Large intestine (tissue), 3 donors: ENCODE data around the gene CCNF. TPM values are rescaled to one million over a fixed set of nuclear protein-coding genes. Genes with fewer than 3 reads are reported as not detected.
A peak's percentile ranks its signal among the peaks of the same experiment; 100 is the strongest.

Experiments
- DNase-seq, 2 donors: peaks; one replicate each; pipeline versions ENCODE4 v3.0.0 to v3.0.0-alpha.2; 2013
- H3K27ac ChIP-seq: one replicate; pipeline ENCODE4 v1.5.1; 2013; ENCODE audit warnings: low read length
- H3K27me3 ChIP-seq: 2 replicates; pipeline ENCODE4 v1.6.1; 2013; ENCODE audit warnings: low read length; ENCODE audit not compliant: control insufficient read depth, insufficient read depth
- H3K36me3 ChIP-seq: 2 replicates; pipeline ENCODE4 v1.6.1; 2013; ENCODE audit warnings: low read length; ENCODE audit not compliant: control insufficient read depth, insufficient read depth
- H3K4me1 ChIP-seq: one replicate; pipeline ENCODE4 v1.6.1; 2013; ENCODE audit warnings: low read length; ENCODE audit not compliant: control insufficient read depth, insufficient read depth
- H3K4me3 ChIP-seq: one replicate; pipeline ENCODE4 v1.5.1; 2013; ENCODE audit warnings: low read length
- H3K9me3 ChIP-seq: one replicate; pipeline ENCODE4 v1.6.1; 2013; ENCODE audit warnings: mild to moderate bottlenecking, low read depth, low read length, moderate library complexity; ENCODE audit not compliant: control insufficient read depth
- WGBS: methylation state at CpG from one replicate; pipeline ENCODE4 v1.1.5; 2013; ENCODE audit warnings: low lambda C conversion rate; ENCODE audit not compliant: insufficient coverage; 5-methylcytosine and 5-hydroxymethylcytosine counted together
- polyA plus RNA-seq: library from polyadenylated mRNA; unstranded; fragments of 120-200 nt; gene quantifications from one replicate; pipeline ENCODE4 v1.2.1, GENCODE V29; 2013

The CCNF gene
- polyA plus RNA-seq, 1 donor: 6.4 TPM

DNA sequence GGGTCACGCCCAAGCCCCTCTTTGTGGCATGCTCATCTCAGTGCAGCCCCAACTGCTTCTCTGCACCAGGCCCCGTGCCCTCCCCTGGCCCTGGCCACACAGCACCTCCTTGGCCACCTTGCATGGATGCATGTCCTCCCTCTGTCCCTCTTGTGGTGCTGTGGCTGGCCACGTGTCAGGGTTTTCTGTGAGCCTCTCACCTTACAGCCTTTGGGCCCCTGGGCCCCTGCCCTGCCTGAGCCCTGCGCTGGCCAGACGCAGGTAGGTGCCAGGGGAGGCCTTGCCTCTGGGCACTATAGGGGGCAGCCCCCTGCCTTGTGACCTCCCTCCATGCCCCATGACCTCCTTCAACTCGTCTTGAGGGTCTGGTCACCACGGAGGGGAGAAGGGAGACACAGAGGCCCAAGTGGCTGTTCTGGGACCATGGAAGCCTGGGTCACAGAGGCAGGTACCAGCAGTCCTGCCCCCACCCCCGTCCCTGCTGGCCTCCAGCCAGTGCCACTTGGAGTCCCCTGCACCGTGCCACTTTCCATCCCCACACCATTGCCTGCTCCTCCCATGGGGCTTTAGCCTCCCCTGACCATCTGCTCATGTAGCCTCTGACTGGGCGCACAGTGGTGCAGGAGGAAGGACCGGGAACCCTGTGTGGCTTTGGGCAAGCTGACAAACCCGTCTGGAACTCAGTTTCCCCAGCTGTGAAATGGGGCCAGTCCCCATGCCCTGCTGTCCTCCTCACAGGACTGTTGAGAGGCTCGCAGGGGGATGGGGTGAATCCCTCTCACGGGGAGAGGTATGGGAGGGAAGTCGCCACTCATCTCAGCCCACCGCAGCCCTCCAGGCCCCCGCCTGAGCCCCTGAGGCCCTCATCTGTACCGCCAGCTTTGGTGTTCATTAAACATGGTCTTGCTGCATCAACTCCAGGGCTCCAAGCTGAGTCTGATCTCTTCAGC is 73.0 kb downstream of the CCNF start:
- Histone ChIP-seq H3K27me3 (no peaks in the 10 kb centered on the region), H3K4me3 (no peak overlapping the region), H3K4me1 (peaks cover 25% of the 10 kb centered on the region), H3K27ac (peak overlapping the region; percentile 48), H3K9me3 (no peaks in the 10 kb centered on the region), H3K36me3 (peaks cover 20% of the 10 kb centered on the region)
- DNase-seq: no peak
- no CpG with 5 or more reads among the region's 18 CpGs for WGBS

DNA sequence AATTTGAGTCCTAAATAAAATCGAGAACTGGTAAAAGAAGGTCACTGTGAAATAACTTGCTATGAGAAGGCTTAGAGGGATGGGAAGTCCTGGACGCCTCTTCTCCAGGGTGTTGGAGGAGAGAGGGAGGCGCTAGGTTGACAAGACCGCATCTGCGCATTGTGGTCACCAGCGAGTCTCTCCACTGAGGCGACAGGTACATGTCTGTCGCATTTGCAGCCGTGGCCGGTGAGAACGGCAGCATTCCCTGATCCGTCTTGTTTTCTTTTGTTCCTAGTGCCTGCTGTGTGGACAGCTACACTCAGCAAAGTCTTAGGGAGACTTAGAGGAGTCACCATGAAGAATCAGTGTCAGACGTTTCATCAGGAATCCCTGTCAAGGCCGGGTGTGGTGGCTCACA is 76.4 kb downstream of the CCNF start:
- Histone ChIP-seq H3K4me3 (no peak overlapping the region), H3K9me3 (no peaks in the 10 kb centered on the region), H3K27ac (no peak overlapping the region), H3K36me3 (no peaks in the 10 kb centered on the region), H3K4me1 (peaks cover 25% of the 10 kb centered on the region), H3K27me3 (no peaks in the 10 kb centered on the region)
- WGBS: 100% methylated on average over 1 of the region's 14 CpGs
- DNase-seq: no peak

DNA sequence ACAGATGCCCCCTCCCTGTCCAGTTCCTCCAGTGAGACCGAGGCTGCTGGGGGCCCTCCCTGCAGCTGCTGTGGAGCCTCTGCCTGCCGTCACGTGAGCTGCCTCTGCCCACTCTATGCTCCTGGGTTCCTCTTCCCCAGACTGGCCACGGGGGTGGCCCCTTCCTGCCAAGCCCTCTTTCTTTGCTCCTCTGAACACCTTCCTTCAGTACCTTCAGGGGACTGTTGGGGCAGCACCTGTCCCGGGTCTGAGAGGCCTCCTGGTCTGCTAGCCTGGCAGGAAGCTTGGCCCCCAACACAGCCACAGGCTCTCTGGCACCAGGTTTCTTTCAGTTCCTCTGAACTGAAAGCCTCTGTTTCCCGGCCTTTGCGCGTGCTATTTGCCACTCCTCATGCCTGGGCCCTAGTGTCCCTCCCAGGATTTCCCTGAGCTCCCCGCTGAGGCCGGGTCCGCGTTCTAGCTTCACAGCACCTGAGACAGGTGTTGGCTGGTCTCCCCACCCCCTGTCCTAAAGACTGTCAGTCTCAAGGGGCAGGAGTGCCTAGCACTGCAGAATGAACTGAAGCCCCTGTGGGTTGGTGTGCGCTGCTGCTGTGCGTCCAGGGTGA is 77.9 kb downstream of the CCNF start:
- H3K4me3 ChIP-seq: no peak overlapping the region
- no peaks in the 10 kb centered on the region for H3K27me3 ChIP-seq
- H3K27ac ChIP-seq: no peak overlapping the region
- H3K9me3 ChIP-seq: no peaks in the 10 kb centered on the region
- no peaks in the 10 kb centered on the region for H3K36me3 ChIP-seq
- DNase-seq: no peak
- WGBS: no CpG with 5 or more reads among the region's 14 CpGs
- peaks cover 24% of the 10 kb centered on the region for H3K4me1 ChIP-seq

DNA sequence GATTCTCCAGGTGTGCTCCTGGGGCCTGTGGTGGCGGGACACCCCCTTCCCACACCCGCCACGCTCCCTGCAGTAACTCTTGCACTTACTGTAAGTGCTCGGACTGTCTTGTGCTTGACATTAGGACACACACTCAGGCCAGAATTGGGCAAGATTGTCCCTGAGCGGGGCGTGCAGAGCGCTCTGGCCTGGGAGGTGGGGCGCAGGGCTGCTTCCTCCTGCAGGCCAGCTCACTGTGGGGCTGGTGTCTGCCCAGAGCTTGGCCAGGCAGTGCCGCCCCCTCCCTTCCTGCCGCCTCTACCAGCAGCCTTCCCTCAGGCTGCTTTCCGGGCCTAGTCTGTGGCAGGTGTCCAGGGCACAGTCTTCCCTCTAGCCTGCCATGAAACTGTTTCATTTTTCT is 78.4 kb downstream of the CCNF start:
- Histone ChIP-seq H3K36me3 (no peaks in the 10 kb centered on the region), H3K9me3 (no peaks in the 10 kb centered on the region), H3K27ac (no peak overlapping the region), H3K27me3 (no peaks in the 10 kb centered on the region), H3K4me3 (no peak overlapping the region), H3K4me1 (peaks cover 24% of the 10 kb centered on the region)
- no CpG with 5 or more reads among the region's 11 CpGs for whole genome bisulfite sequencing
- DNase-seq: no peak

Other genes starting within 250 kb of the CCNF start
- 0.96 TPM for gene CASKIN1, start 232.8 kb upstream of the CCNF start, polyA plus RNA-seq
- gene MLST8, start 224.0 kb upstream of the CCNF start, polyA plus RNA-seq: 40.0 TPM
- gene BRICD5, start 218.6 kb upstream of the CCNF start, polyA plus RNA-seq: 10.5 TPM
- 11.7 TPM for gene PGP, start 214.6 kb upstream of the CCNF start, polyA plus RNA-seq
- 18.4 TPM for gene E4F1, start 205.9 kb upstream of the CCNF start, polyA plus RNA-seq
- gene DNASE1L2, start 193.0 kb upstream of the CCNF start, polyA plus RNA-seq: 0.91 TPM
- gene ECI1, start 177.9 kb upstream of the CCNF start, polyA plus RNA-seq: 81.6 TPM
- gene RNPS1, start 161.3 kb upstream of the CCNF start, polyA plus RNA-seq: 172 TPM
- gene ABCA3, start 88.7 kb upstream of the CCNF start, polyA plus RNA-seq: 4.7 TPM
- 6.4 TPM for gene TEDC2, start 30.7 kb downstream of the CCNF start, polyA plus RNA-seq
- gene NTN3, start 41.9 kb downstream of the CCNF start, polyA plus RNA-seq: 0.75 TPM
- gene TBC1D24, start 45.7 kb downstream of the CCNF start, polyA plus RNA-seq: 15.1 TPM
- 246 TPM for gene ATP6V0C, start 84.5 kb downstream of the CCNF start, polyA plus RNA-seq
- gene AMDHD2, start 90.9 kb downstream of the CCNF start, polyA plus RNA-seq: 88.0 TPM
- 16.8 TPM for gene CEMP1, start 102.0 kb downstream of the CCNF start, polyA plus RNA-seq
- 39.7 TPM for gene PDPK1, start 108.6 kb downstream of the CCNF start, polyA plus RNA-seq